GM19372 (cell line): Measurements from ENCODE around the gene IFIT3.
"Not testable (repeated sequence)": the region's sequence is repeated elsewhere in the genome, so short reads cannot be mapped to it uniquely, and the experiment has no call there.

ENCODE experiments used
- ATAC-seq: cut with Tn5 transposase; IDR thresholded peaks from one replicate; pipeline ENCODE4 v1.9.1; 2021; ENCODE audit warnings: mild to moderate bottlenecking, low read depth, moderate library complexity; ENCODE audit not compliant: unreplicated experiment

IFIT3 gene

GRCh38 chr10:89303161-89303560, 24.6 kb upstream of the IFIT3 start:
- no peak for ATAC-seq

GRCh38 chr10:89304026-89304425, 23.8 kb upstream of the IFIT3 start:
- ATAC-seq = no peak

GRCh38 chr10:89304446-89304845, 23.4 kb upstream of the IFIT3 start:
- ATAC-seq = no peak

GRCh38 chr10:89304925-89305324, 22.9 kb upstream of the IFIT3 start:
- no peak for ATAC-seq

GRCh38 chr10:89305766-89306433, 21.9 kb upstream of the IFIT3 start:
- no peak for ATAC-seq

- ATAC-seq = no peak
Observed at GRCh38 chr10:89306434-89307268, 21.1 kb upstream of the IFIT3 start.

GRCh38 chr10:89307269-89307577, 20.6 kb upstream of the IFIT3 start:
- no peak for ATAC-seq

- ATAC-seq = no peak
Observed at GRCh38 chr10:89308266-89308665, 19.5 kb upstream of the IFIT3 start.

GRCh38 chr10:89308736-89309135, 19.1 kb upstream of the IFIT3 start:
- ATAC-seq = no peak

GRCh38 chr10:89309156-89310055, 18.4 kb upstream of the IFIT3 start:
- ATAC-seq = no peak

- ATAC-seq = no peak
Observed at GRCh38 chr10:89310056-89310893, 17.5 kb upstream of the IFIT3 start.

GRCh38 chr10:89312973-89313372, 14.8 kb upstream of the IFIT3 start:
- no peak for ATAC-seq

- ATAC-seq = no peak
Observed at GRCh38 chr10:89314676-89315075, 13.1 kb upstream of the IFIT3 start.

GRCh38 chr10:89318047-89318446, 9.8 kb upstream of the IFIT3 start:
- not testable (repeated sequence) for ATAC-seq

- ATAC-seq = not testable (repeated sequence)
Observed at GRCh38 chr10:89325081-89325480, 2.7 kb upstream of the IFIT3 start.

GRCh38 chr10:89325856-89326255, 1.9 kb upstream of the IFIT3 start:
- not testable (repeated sequence) for ATAC-seq

- ATAC-seq = no peak
Observed at GRCh38 chr10:89329151-89329550, 1.4 kb downstream of the IFIT3 start.

GRCh38 chr10:89330014-89330413, 2.2 kb downstream of the IFIT3 start:
- not testable (repeated sequence) for ATAC-seq

- ATAC-seq = no peak
Observed at GRCh38 chr10:89330537-89331212, 2.9 kb downstream of the IFIT3 start.
